MM.1S (cell line): Measurements from ENCODE around the gene TMEM86B.

Source experiments
- DNase-seq: peaks from one replicate; pipeline ENCODE4 v3.0.0-alpha.2; 2015
- H2AFZ ChIP-seq: fragments of 300-600 bp; sonication (generic); 2 replicates; pipeline ENCODE4 v1.6.0; 2016; ENCODE audit warnings: antibody characterized with exemption, low read length
- H3F3A ChIP-seq: fragments of 300-600 bp; sonication (generic); 2 replicates; pipeline ENCODE4 v1.6.1; 2016; ENCODE audit warnings: mild to moderate bottlenecking, antibody characterized with exemption, low read length, moderate library complexity, mixed read lengths; ENCODE audit not compliant: insufficient read depth
- H3K27ac ChIP-seq: fragments of 300-600 bp; sonication (generic); 2 replicates; pipeline ENCODE4 v1.5.1; 2016; ENCODE audit warnings: mild to moderate bottlenecking, low read length
- H3K27me3 ChIP-seq: fragments of 300-600 bp; sonication (generic); replicated peaks from 2 replicates; pipeline ENCODE4 v1.6.0; 2016; ENCODE audit warnings: low read length; ENCODE audit not compliant: insufficient read depth
- H3K36me3 ChIP-seq: fragments of 300-600 bp; sonication (generic); replicated peaks from 2 replicates; pipeline ENCODE4 v1.6.1; 2016; ENCODE audit warnings: mild to moderate bottlenecking, low read length, mixed read lengths; ENCODE audit not compliant: insufficient read depth
- H3K4me1 ChIP-seq: fragments of 300-600 bp; sonication (generic); 2 replicates; pipeline ENCODE4 v1.6.1; 2016; ENCODE audit warnings: low read length, mixed read lengths
- H3K4me2 ChIP-seq: fragments of 300-600 bp; sonication (generic); 2 replicates; pipeline ENCODE4 v1.6.0; 2016; ENCODE audit warnings: low read depth, low read length
- H3K4me3 ChIP-seq: fragments of 300-600 bp; sonication (generic); 2 replicates; pipeline ENCODE4 v1.5.1; 2016; ENCODE audit warnings: low read length, mixed read lengths
- H3K79me2 ChIP-seq: fragments of 300-600 bp; sonication (generic); 2 replicates; pipeline ENCODE4 v1.6.1; 2016; ENCODE audit warnings: mixed run types, low read length, mixed read lengths
- H3K9ac ChIP-seq: fragments of 300-600 bp; sonication (generic); 2 replicates; pipeline ENCODE4 v1.6.1; 2016; ENCODE audit warnings: low read length, mixed read lengths
- H3K9me2 ChIP-seq: fragments of 300-600 bp; sonication (generic); replicated peaks from 2 replicates; pipeline ENCODE4 v1.6.1; 2016; ENCODE audit warnings: mild to moderate bottlenecking, low read length, mixed read lengths; ENCODE audit not compliant: insufficient read depth
- H3K9me3 ChIP-seq: fragments of 300-600 bp; sonication (generic); replicated peaks from 2 replicates; pipeline ENCODE4 v1.6.1; 2016; ENCODE audit warnings: mild to moderate bottlenecking, low read length, mixed read lengths; ENCODE audit not compliant: insufficient read depth
- H4K20me1 ChIP-seq: fragments of 300-600 bp; sonication (generic); 2 replicates; pipeline ENCODE4 v1.6.1; 2016; ENCODE audit warnings: mild to moderate bottlenecking, low read length, moderate library complexity, mixed read lengths; ENCODE audit not compliant: insufficient read depth
- CTCF ChIP-seq: fragments of 300-600 bp; sonication (generic); IDR thresholded peaks from 2 replicates; pipeline ENCODE4 v1.5.1; 2016; ENCODE audit warnings: antibody characterized with exemption, low read length, mixed read lengths
- EZH2 ChIP-seq: fragments of 300-600 bp; sonication (generic); optimal IDR thresholded peaks from 2 replicates; pipeline ENCODE3; 2017; ENCODE audit warnings: low read depth, mild to moderate bottlenecking, antibody characterized with exemption, low read length, mixed read lengths
- EZH2phosphoT487 ChIP-seq: fragments of 300-600 bp; sonication (generic); IDR thresholded peaks from 2 replicates; pipeline ENCODE4 v1.6.1; 2018; ENCODE audit warnings: antibody characterized with exemption, low read length

Gene TMEM86B

GRCh38 chr19:55228403-55229031 lies at the start of gene TMEM86B:
TMEM86B (minus strand) TSS chr19:55228763; CDS start chr19:55228741, 22 bp downstream.
- TF ChIP-seq EZH2 (no peak), CTCF (no peak), EZH2phosphoT487 (no peak)
- Histone ChIP-seq H3K9me3 (no peaks in the 10 kb centered on the region), H3K36me3 (peaks cover 13% of the 10 kb centered on the region; the same call in 1 of the 2 replicates), H3K79me2 (peaks cover 15% of the 10 kb centered on the region), H3K4me2 (no peak within 1 kb of the TSS), H3K4me1 (no peaks in the 10 kb centered on the region), H2AFZ (no peak within 1 kb of the TSS), H3K9me2 (no peaks in the 10 kb centered on the region), H3K9ac (no peak within 1 kb of the TSS), H3K4me3 (no peak within 1 kb of the TSS), H3K27me3 (no peaks in the 10 kb centered on the region), H4K20me1 (peaks cover 5% of the 10 kb centered on the region; the same call in 1 of the 2 replicates), H3K27ac (no peak within 1 kb of the TSS), H3F3A (no peaks in the 10 kb centered on the region)
- DNase-seq = no peak

GRCh38 chr19:55277494-55277893 lies 48.9 kb upstream of the TMEM86B start:
- H3K4me1 ChIP-seq = peaks cover 44% of the 10 kb centered on the region
- H3K36me3 ChIP-seq = no peaks in the 10 kb centered on the region
- H3K79me2 ChIP-seq = peaks cover 35% of the 10 kb centered on the region
- DNase-seq = no peak
- peak overlapping the region; percentile 86 for H3K4me2 ChIP-seq
- H4K20me1 ChIP-seq = no peaks in the 10 kb centered on the region
- H3K4me3 ChIP-seq = 0 out of 2 replicates have a peak overlapping the region, but pooled peaks have one; percentile 40
- no peak for TF ChIP-seq EZH2
- no peak for TF ChIP-seq CTCF
- no peak for TF ChIP-seq EZH2phosphoT487
- H3K27me3 ChIP-seq = no peaks in the 10 kb centered on the region
- no peaks in the 10 kb centered on the region for H3K9me2 ChIP-seq
- H3K9ac ChIP-seq = peak overlapping the region; percentile 53
- no peaks in the 10 kb centered on the region for H3K9me3 ChIP-seq
- peak overlapping the region; percentile 88 for H3K27ac ChIP-seq
- no peak overlapping the region for H2AFZ ChIP-seq
- H3F3A ChIP-seq = peaks cover 34% of the 10 kb centered on the region

- H3K36me3 ChIP-seq = no peaks in the 10 kb centered on the region; the same call in 1 of the 2 replicates
- peak overlapping the region; percentile 53 for H3K9ac ChIP-seq
- 0 out of 2 replicates have a peak overlapping the region, but pooled peaks have one; percentile 10 for H2AFZ ChIP-seq
- peak overlapping the region; percentile 86 for H3K4me2 ChIP-seq
- peaks cover 44% of the 10 kb centered on the region for H3K4me1 ChIP-seq
- no peaks in the 10 kb centered on the region for H3K9me3 ChIP-seq
- no peaks in the 10 kb centered on the region for H3K27me3 ChIP-seq
- H3K9me2 ChIP-seq = no peaks in the 10 kb centered on the region
- no peaks in the 10 kb centered on the region for H4K20me1 ChIP-seq
- H3K4me3 ChIP-seq = peak overlapping the region; percentile 40
- peaks cover 34% of the 10 kb centered on the region for H3F3A ChIP-seq
- H3K27ac ChIP-seq = peak overlapping the region; percentile 88
- no peak for DNase-seq
- H3K79me2 ChIP-seq = peaks cover 35% of the 10 kb centered on the region
- TF ChIP-seq CTCF (no peak), EZH2 (no peak), EZH2phosphoT487 (no peak)
Measured at GRCh38 chr19:55276720-55277430, 48.3 kb upstream of the TMEM86B start.
